SU-DHL-6 (cell line): ENCODE measurements around the gene TEAD3.
"Not testable (repeated sequence)": the region's sequence is repeated elsewhere in the genome, so short reads cannot be mapped to it uniquely, and the experiment has no call there.

Experiments used
- H2AFZ ChIP-seq: fragments of 200-600 bp; sonication (generic); 2 replicates; pipeline ENCODE4 v1.6.1; 2014; ENCODE audit warnings: low read depth, mild to moderate bottlenecking, moderate library complexity, mixed read lengths, antibody characterized with exemption, low read length; ENCODE audit not compliant: severe bottlenecking
- H3F3A ChIP-seq: fragments of 200-600 bp; shearing (Covaris generic); 2 replicates; pipeline ENCODE4 v1.6.0; 2016; ENCODE audit warnings: antibody characterized with exemption, mild to moderate bottlenecking; ENCODE audit not compliant: insufficient read depth
- H3K27ac ChIP-seq: fragments of 200-600 bp; sonication (generic); 2 replicates; pipeline ENCODE4 v1.5.1; 2016; ENCODE audit warnings: low read depth, mild to moderate bottlenecking, low read length, moderate library complexity, mixed read lengths
- H3K27me3 ChIP-seq: fragments of 200-600 bp; sonication (generic), shearing (Covaris generic); 2 replicates; pipeline ENCODE4 v1.6.0; 2014; ENCODE audit warnings: mild to moderate bottlenecking, low read length
- H3K36me3 ChIP-seq: fragments of 200-600 bp; sonication (generic); 2 replicates; pipeline ENCODE4 v1.6.1; 2014; ENCODE audit warnings: mild to moderate bottlenecking, low read length, mixed read lengths
- H3K4me2 ChIP-seq: fragments of 300-600, 200-600 bp; shearing (Covaris generic), sonication (generic); 2 replicates; pipeline ENCODE4 v1.6.0; 2014; ENCODE audit warnings: low read length, low read depth, mild to moderate bottlenecking; ENCODE audit not compliant: poor library complexity, severe bottlenecking
- H3K4me3 ChIP-seq: fragments of 200-600 bp; sonication (generic); 2 replicates; pipeline ENCODE4 v1.5.1; 2014; ENCODE audit warnings: antibody characterized with exemption, low read length, mild to moderate bottlenecking, mixed read lengths; ENCODE audit not compliant: insufficient read depth, poor library complexity, severe bottlenecking
- H3K79me2 ChIP-seq: fragments of 200-600 bp; sonication (generic); 2 replicates; pipeline ENCODE4 v1.6.1; 2014; ENCODE audit warnings: mild to moderate bottlenecking, low read length, moderate library complexity; ENCODE audit not compliant: insufficient read depth
- H3K9ac ChIP-seq: fragments of 200-600 bp; sonication (generic); 2 replicates; pipeline ENCODE4 v1.7.0; 2014; ENCODE audit warnings: mild to moderate bottlenecking, low read length
- H3K9me2 ChIP-seq: fragments of 200-600 bp; sonication (generic); replicated peaks from 2 replicates; pipeline ENCODE4 v1.6.1; 2014; ENCODE audit warnings: low read length; ENCODE audit not compliant: insufficient read depth
- H3K9me3 ChIP-seq: fragments of 200-600 bp; sonication (generic); 2 replicates; pipeline ENCODE4 v1.6.1; 2014; ENCODE audit warnings: low read length, mixed read lengths; ENCODE audit not compliant: insufficient read depth
- H4K20me1 ChIP-seq: fragments of 200-600 bp; sonication (generic); 2 replicates; pipeline ENCODE4 v1.6.1; 2014; ENCODE audit warnings: low read depth, mild to moderate bottlenecking, antibody characterized with exemption, low read length, moderate library complexity, mixed read lengths
- EZH2phosphoT487 ChIP-seq: fragments of 200-600 bp; sonication (generic), shearing (Covaris generic); conservative IDR thresholded peaks from 2 replicates; pipeline ENCODE4 v1.6.1; 2018; ENCODE audit warnings: mild to moderate bottlenecking, antibody characterized with exemption, low read length, moderate library complexity, mixed read lengths
- TF ChIP-seq, protein P1 (sequence below): fragments of 200-600 bp; sonication (generic); IDR thresholded peaks from one replicate; pipeline ENCODE4 v1.5.1; 2017; ENCODE audit warnings: antibody characterized with exemption, mild to moderate bottlenecking, low read length, moderate library complexity; ENCODE audit not compliant: insufficient read depth, poor library complexity, severe bottlenecking

The TEAD3 gene

GRCh38 chr6:35441205-35441604 lies 55.7 kb downstream of the TEAD3 start:
- TF ChIP-seq EZH2phosphoT487: no peak
- TF ChIP-seq, protein P1, sequence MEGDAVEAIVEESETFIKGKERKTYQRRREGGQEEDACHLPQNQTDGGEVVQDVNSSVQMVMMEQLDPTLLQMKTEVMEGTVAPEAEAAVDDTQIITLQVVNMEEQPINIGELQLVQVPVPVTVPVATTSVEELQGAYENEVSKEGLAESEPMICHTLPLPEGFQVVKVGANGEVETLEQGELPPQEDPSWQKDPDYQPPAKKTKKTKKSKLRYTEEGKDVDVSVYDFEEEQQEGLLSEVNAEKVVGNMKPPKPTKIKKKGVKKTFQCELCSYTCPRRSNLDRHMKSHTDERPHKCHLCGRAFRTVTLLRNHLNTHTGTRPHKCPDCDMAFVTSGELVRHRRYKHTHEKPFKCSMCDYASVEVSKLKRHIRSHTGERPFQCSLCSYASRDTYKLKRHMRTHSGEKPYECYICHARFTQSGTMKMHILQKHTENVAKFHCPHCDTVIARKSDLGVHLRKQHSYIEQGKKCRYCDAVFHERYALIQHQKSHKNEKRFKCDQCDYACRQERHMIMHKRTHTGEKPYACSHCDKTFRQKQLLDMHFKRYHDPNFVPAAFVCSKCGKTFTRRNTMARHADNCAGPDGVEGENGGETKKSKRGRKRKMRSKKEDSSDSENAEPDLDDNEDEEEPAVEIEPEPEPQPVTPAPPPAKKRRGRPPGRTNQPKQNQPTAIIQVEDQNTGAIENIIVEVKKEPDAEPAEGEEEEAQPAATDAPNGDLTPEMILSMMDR: no peak
- no peaks in the 10 kb centered on the region for H3K27me3 ChIP-seq
- H3K9me3 ChIP-seq: no peaks in the 10 kb centered on the region

DNA sequence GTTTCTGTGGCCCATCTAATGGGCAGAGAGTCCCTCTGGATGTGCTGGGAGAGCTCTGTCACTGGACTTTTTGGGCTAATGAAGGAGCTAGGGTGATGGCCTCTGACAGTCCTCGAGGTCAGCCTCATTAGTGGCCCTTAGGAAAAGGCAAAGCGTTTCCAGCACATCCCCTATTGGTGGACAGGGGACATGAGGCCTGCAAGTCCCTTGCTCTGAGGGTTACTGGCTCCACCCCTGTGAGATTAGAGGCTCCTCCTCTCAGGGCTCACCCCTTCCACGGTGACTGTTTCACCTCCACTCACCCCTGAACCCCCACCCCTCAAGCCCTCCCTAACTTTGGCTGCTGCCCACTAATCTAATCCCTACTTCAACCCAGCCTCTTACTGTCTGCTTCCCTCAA lies 57.6 kb downstream of the TEAD3 start:
- no peak overlapping the region for H3K4me2 ChIP-seq
- no peaks in the 10 kb centered on the region for H3K36me3 ChIP-seq
- no peaks in the 10 kb centered on the region for H3K27me3 ChIP-seq
- H2AFZ ChIP-seq: no peak overlapping the region
- H3K9me3 ChIP-seq: no peaks in the 10 kb centered on the region
- no peak for TF ChIP-seq EZH2phosphoT487
- TF ChIP-seq, protein P1: no peak
- no peaks in the 10 kb centered on the region for H4K20me1 ChIP-seq
- H3K4me3 ChIP-seq: no peak overlapping the region
- H3F3A ChIP-seq: no peaks in the 10 kb centered on the region
- H3K9me2 ChIP-seq: no peaks in the 10 kb centered on the region
- H3K9ac ChIP-seq: no peak overlapping the region
- H3K79me2 ChIP-seq: no peaks in the 10 kb centered on the region
- H3K27ac ChIP-seq: no peak overlapping the region

More at GRCh38 chr6:35441205-35441604, 55.7 kb downstream of the TEAD3 start:
- Histone ChIP-seq H3K4me2 (no peak overlapping the region), H3K27ac (no peak overlapping the region), H3K9me2 (no peaks in the 10 kb centered on the region), H3K4me3 (no peak overlapping the region), H3K79me2 (no peaks in the 10 kb centered on the region), H3K9ac (no peak overlapping the region), H3K36me3 (no peaks in the 10 kb centered on the region), H3F3A (no peaks in the 10 kb centered on the region), H4K20me1 (no peaks in the 10 kb centered on the region), H2AFZ (no peak overlapping the region)

- H2AFZ ChIP-seq, H3K36me3 ChIP-seq, H3K4me3 ChIP-seq, H3K9me2 ChIP-seq, H3K79me2 ChIP-seq, H3K4me2 ChIP-seq, H3K27me3 ChIP-seq, H3F3A ChIP-seq, H4K20me1 ChIP-seq, H3K27ac ChIP-seq, H3K9ac ChIP-seq, H3K9me3 ChIP-seq: not testable (repeated sequence)
These were observed 58.4 kb downstream of the TEAD3 start for GRCh38 chr6:35438378-35439065.

DNA sequence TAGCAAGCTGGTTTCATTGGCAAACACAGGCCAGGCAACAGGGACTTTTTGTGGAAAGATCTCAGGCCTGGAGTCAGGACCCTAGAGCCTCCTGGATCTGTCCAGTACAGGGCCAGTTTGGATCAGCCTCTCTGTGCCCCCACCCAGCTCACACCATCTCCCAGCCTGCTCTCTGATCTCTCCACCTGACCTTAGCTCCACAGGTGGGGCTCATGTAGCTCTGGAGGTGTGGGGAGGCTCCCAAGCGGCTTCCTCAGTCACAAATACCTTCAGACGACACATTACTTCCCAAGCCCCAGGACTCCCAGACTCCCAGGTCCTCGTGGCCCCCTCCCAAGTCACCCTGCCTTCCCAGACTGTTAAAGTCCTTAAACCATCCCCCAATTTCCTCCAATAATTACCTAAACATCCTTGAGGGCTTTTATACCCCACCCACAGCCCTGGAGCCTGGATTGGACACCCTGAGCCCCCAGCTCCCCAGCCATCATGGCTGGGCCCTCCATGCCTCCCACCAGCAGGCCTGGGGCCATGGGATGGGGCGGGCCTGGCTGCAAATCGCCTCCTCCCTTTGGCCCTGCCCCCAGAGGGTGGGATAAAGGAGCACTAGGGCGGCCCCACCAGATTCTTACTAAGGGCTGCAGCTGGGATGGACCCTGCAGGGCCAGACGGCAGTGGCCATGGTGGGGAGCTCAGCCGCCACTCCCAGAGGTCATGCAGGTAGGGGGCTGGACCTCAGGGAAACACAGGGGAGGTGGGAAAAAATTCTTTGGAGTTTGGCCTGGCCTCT lies 60.6 kb downstream of the TEAD3 start:
- Histone ChIP-seq H3K4me2 (no peak overlapping the region), H3K79me2 (no peaks in the 10 kb centered on the region), H3K27ac (no peak overlapping the region), H3K9me3 (no peaks in the 10 kb centered on the region), H4K20me1 (no peaks in the 10 kb centered on the region), H3K9ac (no peak overlapping the region), H3F3A (no peaks in the 10 kb centered on the region), H3K36me3 (no peaks in the 10 kb centered on the region), H2AFZ (no peak overlapping the region), H3K4me3 (no peak overlapping the region), H3K9me2 (no peaks in the 10 kb centered on the region), H3K27me3 (no peaks in the 10 kb centered on the region)
- TF ChIP-seq EZH2phosphoT487: no peak
